Measurements from ENCODE around the gene SP5. TPM values are rescaled to one million over a fixed set of nuclear protein-coding genes. Genes with fewer than 3 reads are reported as not detected.
"Not testable (repeated sequence)": the region's sequence is repeated elsewhere in the genome, so short reads cannot be mapped to it uniquely, and the experiment has no call there.

Gene SP5
- total RNA-seq, result not detected

- ChIA-PET CTCF (interaction anchor here (0.9 to 1.3 kb wide), 3 partner anchors 44 to 107 kb away, joined by 3 read pairs; partner anchors contain the start of gene ERICH2), POLR2A (no interaction called here)
Measured at GRCh38 chr2:170715062-170715931, at the start of gene SP5. SP5 (plus strand) TSS chr2:170715337; CDS start chr2:170715513, 176 bp downstream.

GRCh38 chr2:170665743-170666142, 49.4 kb upstream of the SP5 start:
- ChIA-PET CTCF (no interaction called here), POLR2A (no interaction called here)

- POLR2A ChIA-PET, result no interaction called here
- CTCF ChIA-PET, result no interaction called here
Measured at GRCh38 chr2:170669909-170670308, 45.2 kb upstream of the SP5 start.

- ChIA-PET POLR2A (no interaction called here), CTCF (interaction anchor here (0.6 to 0.8 kb wide), 2 partner anchors 13 to 346 kb away, joined by 3 to 5 read pairs; no protein-coding TSS in a partner anchor)
Measured at GRCh38 chr2:170670651-170671050, 44.5 kb upstream of the SP5 start.

- ChIA-PET CTCF (interaction anchor here (0.6 to 1.0 kb wide), 3 partner anchors 14 to 346 kb away, joined by 3 to 5 read pairs (median 3); no protein-coding TSS in a partner anchor), POLR2A (no interaction called here)
Measured at GRCh38 chr2:170671079-170671478, 44.1 kb upstream of the SP5 start.

GRCh38 chr2:170674282-170674681, 40.9 kb upstream of the SP5 start:
- CTCF ChIA-PET, result interaction anchor here (0.7 kb wide), 1 partner anchor 61 kb away, joined by 3 read pairs; no protein-coding TSS in a partner anchor
- POLR2A ChIA-PET, result not testable (repeated sequence)

GRCh38 chr2:170675701-170676100, 39.4 kb upstream of the SP5 start:
- ChIA-PET POLR2A (no interaction called here), CTCF (no interaction called here)

GRCh38 chr2:170679607-170680079, 35.5 kb upstream of the SP5 start:
- ChIA-PET CTCF (no interaction called here), POLR2A (interaction anchor here (0.6 kb wide), 1 partner anchor 29 kb away, joined by 9 read pairs; no protein-coding TSS in a partner anchor)

GRCh38 chr2:170680172-170680941, 34.8 kb upstream of the SP5 start:
- POLR2A ChIA-PET, result no interaction called here

GRCh38 chr2:170681311-170681710, 33.8 kb upstream of the SP5 start:
- ChIA-PET POLR2A (no interaction called here), CTCF (no interaction called here)

More at GRCh38 chr2:170680172-170680941, 34.8 kb upstream of the SP5 start:
- CTCF ChIA-PET, result no interaction called here

GRCh38 chr2:170685591-170685990, 29.5 kb upstream of the SP5 start:
- POLR2A ChIA-PET, result no interaction called here

GRCh38 chr2:170689481-170689880, 25.7 kb upstream of the SP5 start:
- ChIA-PET CTCF (no interaction called here), POLR2A (no interaction called here)

More at GRCh38 chr2:170685591-170685990, 29.5 kb upstream of the SP5 start:
- CTCF ChIA-PET, result no interaction called here

- POLR2A ChIA-PET, result no interaction called here
- CTCF ChIA-PET, result no interaction called here
Measured at GRCh38 chr2:170690640-170691039, 24.5 kb upstream of the SP5 start.

GRCh38 chr2:170694316-170694715, 20.8 kb upstream of the SP5 start:
- ChIA-PET POLR2A (no interaction called here), CTCF (no interaction called here)

- CTCF ChIA-PET, result interaction anchor here (0.7 kb wide), 1 partner anchor 136 kb away, joined by 3 read pairs; no protein-coding TSS in a partner anchor
- POLR2A ChIA-PET, result no interaction called here
Measured at GRCh38 chr2:170695521-170696410, 19.4 kb upstream of the SP5 start.

- ChIA-PET POLR2A (no interaction called here), CTCF (no interaction called here)
Measured at GRCh38 chr2:170696948-170697347, 18.2 kb upstream of the SP5 start.

- ChIA-PET POLR2A (no interaction called here), CTCF (no interaction called here)
Measured at GRCh38 chr2:170701011-170701410, 14.1 kb upstream of the SP5 start.

- ChIA-PET POLR2A (no interaction called here), CTCF (interaction anchor here (0.7 kb wide), 1 partner anchor 386 kb away, joined by 3 read pairs; no protein-coding TSS in a partner anchor)
Measured at GRCh38 chr2:170703776-170704476, 11.2 kb upstream of the SP5 start.

All from activated CD8-positive, alpha-beta memory T cell treated with anti-CD3 and anti-CD28 coated beads for 36 hours (primary cell).